GM18526 (cell line): Measurements from ENCODE around the gene C1orf116.

Experiments
- POLR2A ChIP-seq: IDR thresholded peaks from 3 replicates; pipeline ENCODE4 v1.6.1; 2011; ENCODE audit not compliant: insufficient read length; ENCODE audit errors: extremely low read depth

The C1orf116 gene

GRCh38 chr1:207000651-207001291, 31.8 kb downstream of the C1orf116 start:
- no peak for TF ChIP-seq POLR2A

- no peak for TF ChIP-seq POLR2A
These were observed 33.7 kb downstream of the C1orf116 start for GRCh38 chr1:206998816-206999215.

GRCh38 chr1:206992790-206993189, 39.8 kb downstream of the C1orf116 start:
- no peak for TF ChIP-seq POLR2A

GRCh38 chr1:206987873-206988272, 44.7 kb downstream of the C1orf116 start:
- no peak for TF ChIP-seq POLR2A

GRCh38 chr1:206986885-206987284, 45.7 kb downstream of the C1orf116 start:
- no peak for TF ChIP-seq POLR2A

- TF ChIP-seq POLR2A: no peak
These were observed 46.2 kb downstream of the C1orf116 start for GRCh38 chr1:206986402-206986801.

- no peak for TF ChIP-seq POLR2A
These were observed 47.3 kb downstream of the C1orf116 start for GRCh38 chr1:206985162-206985749.

- no peak for TF ChIP-seq POLR2A
These were observed 50.3 kb downstream of the C1orf116 start for GRCh38 chr1:206982216-206982615.

GRCh38 chr1:206979379-206980043, 53.0 kb downstream of the C1orf116 start:
- no peak for TF ChIP-seq POLR2A

GRCh38 chr1:206978259-206978658, 54.3 kb downstream of the C1orf116 start:
- TF ChIP-seq POLR2A: no peak

- TF ChIP-seq POLR2A: no peak
These were observed 57.2 kb downstream of the C1orf116 start for GRCh38 chr1:206975306-206975705.

GRCh38 chr1:206974140-206974539, 58.4 kb downstream of the C1orf116 start:
- no peak for TF ChIP-seq POLR2A

GRCh38 chr1:206972728-206973127, 59.8 kb downstream of the C1orf116 start:
- no peak for TF ChIP-seq POLR2A

- no peak for TF ChIP-seq POLR2A
These were observed 61.4 kb downstream of the C1orf116 start for GRCh38 chr1:206971029-206971655.

- no peak for TF ChIP-seq POLR2A
These were observed 62.1 kb downstream of the C1orf116 start, which contains the start of gene FCAMR for GRCh38 chr1:206970446-206970845. Gene FCAMR, minus strand, starts transcription at chr1:206970460. Its CDS starts 335 bp downstream, at chr1:206970125.

- TF ChIP-seq POLR2A: no peak
These were observed 63.5 kb downstream of the C1orf116 start for GRCh38 chr1:206969090-206969489.
